ENCODE measurements around the gene SMURF1.
A peak's percentile ranks its signal among the peaks of the same experiment; 100 is the strongest.

SMURF1 gene

GRCh38 chr7:98995523-98996149 is 148.3 kb downstream of the SMURF1 start:
- no peak for ATAC-seq (replicated peaks)
- H3K4me1 Mint-ChIP-seq = peaks cover 7 to 11% of the 10 kb centered on the region in 2 donors
- H3K9me3 Mint-ChIP-seq = no peaks in the 10 kb centered on the region
- H3K27me3 Mint-ChIP-seq = no peaks in the 10 kb centered on the region
- H3K36me3 Mint-ChIP-seq = peaks cover 32 to 46% of the 10 kb centered on the region in 2 donors
- DNase-seq = no peak
- H3K27ac Mint-ChIP-seq = peak overlapping the region; percentile 44
- no peak overlapping the region for H3K4me3 Mint-ChIP-seq

GRCh38 chr7:98995111-98995510 is 148.8 kb downstream of the SMURF1 start:
- ATAC-seq (replicated peaks) (no peak), DNase-seq (no peak)
- Mint-ChIP-seq H3K4me1 (peaks cover 7 to 11% of the 10 kb centered on the region in 2 donors), H3K4me3 (no peak overlapping the region), H3K27me3 (no peaks in the 10 kb centered on the region), H3K27ac (no peak overlapping the region), H3K36me3 (peaks cover 35 to 47% of the 10 kb centered on the region in 2 donors), H3K9me3 (no peaks in the 10 kb centered on the region)

GRCh38 chr7:98994046-98994944 is 149.6 kb downstream of the SMURF1 start:
- peaks cover 36 to 49% of the 10 kb centered on the region in 2 donors for H3K36me3 Mint-ChIP-seq
- H3K4me3 Mint-ChIP-seq = no peak overlapping the region
- peaks cover 7 to 11% of the 10 kb centered on the region in 2 donors for H3K4me1 Mint-ChIP-seq
- DNase-seq (no peak), ATAC-seq (replicated peaks) (no peak)
- H3K27me3 Mint-ChIP-seq = no peaks in the 10 kb centered on the region
- peak overlapping the region; percentile 42 for H3K27ac Mint-ChIP-seq
- H3K9me3 Mint-ChIP-seq = no peaks in the 10 kb centered on the region

GRCh38 chr7:98993024-98993897 is 150.6 kb downstream of the SMURF1 start:
- Mint-ChIP-seq H3K4me3 (no peak overlapping the region), H3K4me1 (peaks cover 7 to 11% of the 10 kb centered on the region in 2 donors), H3K36me3 (peaks cover 37 to 49% of the 10 kb centered on the region in 2 donors), H3K27ac (no peak overlapping the region), H3K27me3 (no peaks in the 10 kb centered on the region), H3K9me3 (no peaks in the 10 kb centered on the region)
- DNase-seq (no peak), ATAC-seq (replicated peaks) (no peak)

- DNase-seq (no peak), ATAC-seq (replicated peaks) (no peak)
- H3K36me3 Mint-ChIP-seq = peaks cover 47 to 60% of the 10 kb centered on the region in 2 donors
- no peak overlapping the region for H3K4me3 Mint-ChIP-seq
- H3K9me3 Mint-ChIP-seq = no peaks in the 10 kb centered on the region
- H3K27me3 Mint-ChIP-seq = no peaks in the 10 kb centered on the region
- peaks cover 7 to 11% of the 10 kb centered on the region in 2 donors for H3K4me1 Mint-ChIP-seq
- H3K27ac Mint-ChIP-seq = no peak overlapping the region
Observed at GRCh38 chr7:98992076-98992475, 151.8 kb downstream of the SMURF1 start.

GRCh38 chr7:98991141-98991540 is 152.8 kb downstream of the SMURF1 start:
- no peaks in the 10 kb centered on the region for H3K27me3 Mint-ChIP-seq
- ATAC-seq (replicated peaks) (no peak), DNase-seq (no peak)
- no peak overlapping the region for H3K4me3 Mint-ChIP-seq
- peaks cover 53 to 69% of the 10 kb centered on the region in 2 donors for H3K36me3 Mint-ChIP-seq
- peaks cover 7 to 10% of the 10 kb centered on the region in 2 donors for H3K4me1 Mint-ChIP-seq
- H3K9me3 Mint-ChIP-seq = peaks cover 0 to 2% of the 10 kb centered on the region in 2 donors
- H3K27ac Mint-ChIP-seq = no peak overlapping the region

GRCh38 chr7:98990356-98990755 is 153.6 kb downstream of the SMURF1 start:
- Mint-ChIP-seq H3K27ac (no peak overlapping the region), H3K36me3 (peaks cover 53 to 69% of the 10 kb centered on the region in 2 donors), H3K27me3 (no peaks in the 10 kb centered on the region), H3K4me1 (peaks cover 0 to 2% of the 10 kb centered on the region in 2 donors), H3K9me3 (peaks cover 5 to 6% of the 10 kb centered on the region in 2 donors), H3K4me3 (no peak overlapping the region)
- ATAC-seq (replicated peaks) (no peak), DNase-seq (no peak)

GRCh38 chr7:98988641-98989040 is 155.3 kb downstream of the SMURF1 start:
- Mint-ChIP-seq H3K4me3 (no peak overlapping the region), H3K27me3 (no peaks in the 10 kb centered on the region), H3K27ac (no peak overlapping the region), H3K4me1 (no peaks in the 10 kb centered on the region), H3K9me3 (peaks cover 5 to 6% of the 10 kb centered on the region in 2 donors), H3K36me3 (peaks cover 61 to 73% of the 10 kb centered on the region in 2 donors)
- ATAC-seq (replicated peaks) (no peak), DNase-seq (no peak)

- Mint-ChIP-seq H3K4me3 (no peak overlapping the region), H3K4me1 (no peaks in the 10 kb centered on the region), H3K27ac (peak overlapping the region; percentile 7), H3K27me3 (no peaks in the 10 kb centered on the region), H3K36me3 (peaks cover 61 to 82% of the 10 kb centered on the region in 2 donors), H3K9me3 (peaks cover 5 to 6% of the 10 kb centered on the region in 2 donors)
- DNase-seq (no peak), ATAC-seq (replicated peaks) (no peak)
Observed at GRCh38 chr7:98985945-98986344, 158.0 kb downstream of the SMURF1 start.

- Mint-ChIP-seq H3K4me3 (no peak overlapping the region), H3K9me3 (peaks cover 5 to 6% of the 10 kb centered on the region in 2 donors), H3K4me1 (no peaks in the 10 kb centered on the region), H3K27me3 (no peaks in the 10 kb centered on the region), H3K27ac (no peak overlapping the region), H3K36me3 (peaks cover 59 to 86% of the 10 kb centered on the region in 2 donors)
- ATAC-seq (replicated peaks) (no peak), DNase-seq (no peak)
Observed at GRCh38 chr7:98985406-98985805, 158.5 kb downstream of the SMURF1 start.

- no peak overlapping the region for H3K27ac Mint-ChIP-seq
- peaks cover 54 to 85% of the 10 kb centered on the region in 2 donors for H3K36me3 Mint-ChIP-seq
Observed at GRCh38 chr7:98984126-98984525, 159.8 kb downstream of the SMURF1 start.

GRCh38 chr7:98982686-98983085 is 161.2 kb downstream of the SMURF1 start:
- no peaks in the 10 kb centered on the region for H3K4me1 Mint-ChIP-seq
- no peak overlapping the region for H3K27ac Mint-ChIP-seq
- H3K4me3 Mint-ChIP-seq = no peak overlapping the region
- DNase-seq (no peak), ATAC-seq (replicated peaks) (no peak)
- H3K9me3 Mint-ChIP-seq = peaks cover 5 to 6% of the 10 kb centered on the region in 2 donors
- H3K27me3 Mint-ChIP-seq = no peaks in the 10 kb centered on the region
- peaks cover 53 to 80% of the 10 kb centered on the region in 2 donors for H3K36me3 Mint-ChIP-seq

More at GRCh38 chr7:98984126-98984525, 159.8 kb downstream of the SMURF1 start:
- no peaks in the 10 kb centered on the region for H3K27me3 Mint-ChIP-seq
- ATAC-seq (replicated peaks) (no peak), DNase-seq (no peak)
- H3K4me1 Mint-ChIP-seq = no peaks in the 10 kb centered on the region
- H3K9me3 Mint-ChIP-seq = peaks cover 5 to 6% of the 10 kb centered on the region in 2 donors
- no peak overlapping the region for H3K4me3 Mint-ChIP-seq

GRCh38 chr7:98981701-98982100 is 162.2 kb downstream of the SMURF1 start:
- Mint-ChIP-seq H3K27me3 (no peaks in the 10 kb centered on the region), H3K36me3 (peaks cover 48 to 76% of the 10 kb centered on the region in 2 donors), H3K4me1 (no peaks in the 10 kb centered on the region), H3K27ac (no peak overlapping the region), H3K4me3 (no peak overlapping the region), H3K9me3 (peaks cover 5 to 6% of the 10 kb centered on the region in 2 donors)
- no peak for DNase-seq
- ATAC-seq (replicated peaks) = no peak

GRCh38 chr7:98978672-98979071 is 165.2 kb downstream of the SMURF1 start:
- no peaks in the 10 kb centered on the region for H3K9me3 Mint-ChIP-seq
- no peaks in the 10 kb centered on the region for H3K4me1 Mint-ChIP-seq
- H3K27ac Mint-ChIP-seq = no peak overlapping the region
- DNase-seq (no peak), ATAC-seq (replicated peaks) (no peak)
- no peaks in the 10 kb centered on the region for H3K27me3 Mint-ChIP-seq
- H3K4me3 Mint-ChIP-seq = no peak overlapping the region
- H3K36me3 Mint-ChIP-seq = peaks cover 46 to 75% of the 10 kb centered on the region in 2 donors

All from stimulated activated naive B cell treated with anti-CD40 and anti-IgM and Interleukin-4, amounts not matched to agents 10 μg/mL and 1 μg/mL and 100 μg/mL, for 72 hours (primary cell).